A549 (cell line): Measurements from ENCODE around the gene UBP1. TPM values are rescaled to one million over a fixed set of nuclear protein-coding genes. Genes with fewer than 3 reads are reported as not detected.
A peak's percentile ranks its signal among the peaks of the same experiment; 100 is the strongest.

Source experiments
- ATAC-seq, 2 experiments: fragments of 200-7000 bp in 1 of 2; fragments of >200 bp in 1 of 2; cut with Nextera tagmentation in 1 of 2; cut with Tn5 transposase in 1 of 2; 3 replicates each; pipeline versions ENCODE4 v1.8.0 to v1.9.1; 2018 to 2020; ENCODE audit warnings: mild to moderate bottlenecking in 1 of 2, moderate library complexity in 1 of 2
- CTCF ChIA-PET: fragments of 300-600 bp; sonication (Branson Sonifier 250); formaldehyde crosslinking; extraction: SDS; loops from one replicate; lab custom pipeline; 2021; ENCODE audit warnings: antibody characterized with exemption, inconsistent platforms; lab: Yijun Ruan, JAX
- POLR2A ChIA-PET: fragments of 350-600 bp; formaldehyde crosslinking; extraction: SDS; loops from one replicate; lab custom pipeline; 2021; ENCODE audit warnings: antibody characterized with exemption, inconsistent platforms; lab: Yijun Ruan, JAX
- DNase-seq, 2 experiments: peaks; one replicate each; pipeline versions ENCODE4 v3.0.0 to v3.0.0-alpha.2; 2011 to 2016; ENCODE audit warnings: low read depth in 1 of 2, low spot score in 1 of 2
- FAIRE-seq: peaks from 2 replicates; lab custom pipeline; 2011; peaks lifted over from hg19 to GRCh38; lab: Jason Lieb, UNC
- H3K27ac ChIP-seq, 2 experiments: fragments of >200 bp; sonication (Bioruptor Twin); formaldehyde crosslinking; 3 replicates each; pipeline ENCODE4 v1.5.1; 2016 to 2017
- H3K4me1 ChIP-seq: fragments of >200 bp; sonication (Bioruptor Twin); formaldehyde crosslinking; 3 replicates; pipeline ENCODE4 v1.6.1; 2016
- H3K4me2 ChIP-seq: fragments of >200 bp; sonication (Bioruptor Twin); formaldehyde crosslinking; 3 replicates; pipeline ENCODE4 v1.6.1; 2016
- H3K4me3 ChIP-seq: fragments of >200 bp; sonication (Bioruptor Twin); formaldehyde crosslinking; 3 replicates; pipeline ENCODE4 v1.5.1; 2016
- H3K9me3 ChIP-seq: fragments of >200 bp; sonication (Bioruptor Twin); formaldehyde crosslinking; 3 replicates; pipeline ENCODE4 v1.6.1; 2016
- BCL3 ChIP-seq: fragments of >200 bp; sonication (Bioruptor Twin); formaldehyde crosslinking; IDR thresholded peaks from 3 replicates; pipeline ENCODE4 v1.6.1; 2016
- BHLHE40 ChIP-seq: IDR thresholded peaks from 2 replicates; pipeline ENCODE4 v1.6.1; 2012; ENCODE audit warnings: low read depth, low read length, inconsistent platforms
- CBX2 ChIP-seq: fragments of 200-600 bp; sonication (generic); IDR thresholded peaks from 2 replicates; pipeline ENCODE4 v1.6.1; 2016; ENCODE audit warnings: low read depth, mild to moderate bottlenecking, borderline replicate concordance
- CBX8 ChIP-seq: fragments of 200-600 bp; sonication (generic); IDR thresholded peaks from 2 replicates; pipeline ENCODE4 v1.6.1; 2016
- CEBPB ChIP-seq, 2 experiments: fragments of >200 bp in 1 of 2; sonication (Bioruptor Twin) in 1 of 2; formaldehyde crosslinking in 1 of 2; IDR thresholded peaks; 2 replicates each; pipeline ENCODE4 v1.6.1; 2012 to 2016
- CHD2 ChIP-seq: fragments of 150-350 bp; IDR thresholded peaks from 2 replicates; pipeline ENCODE4 v1.6.1; 2014; ENCODE audit warnings: low read length; ENCODE audit not compliant: partially characterized antibody
- EP300 ChIP-seq, 2 experiments: fragments of >200 bp; sonication (Bioruptor Twin); formaldehyde crosslinking; IDR thresholded peaks; 2 replicates in 1 of 2; 3 replicates in 1 of 2; pipeline ENCODE4 v1.6.1; 2016 to 2017
- ESRRA ChIP-seq: fragments of 150-350 bp; IDR thresholded peaks from 2 replicates; pipeline ENCODE4 v1.6.1; 2014; ENCODE audit warnings: mild to moderate bottlenecking, low read length, borderline replicate concordance
- FOSB ChIP-seq: fragments of 250-450 bp; sonication (Bioruptor Pico); IDR thresholded peaks from 2 replicates; pipeline ENCODE4 v1.5.0; 2020; ENCODE audit warnings: mild to moderate bottlenecking, moderate library complexity
- FOSL2 ChIP-seq, 2 experiments: fragments of 450-650 bp in 1 of 2; fragments of >200 bp in 1 of 2; sonication (Bioruptor Twin) in 1 of 2; formaldehyde crosslinking; IDR thresholded peaks; 2 replicates each; pipeline versions ENCODE4 v1.5.0 to v1.6.1; 2016 to 2020; ENCODE audit warnings: mild to moderate bottlenecking in 1 of 2, moderate library complexity in 1 of 2
- FOXS1 ChIP-seq: fragments of 250-450 bp; sonication (Bioruptor Pico); IDR thresholded peaks from 2 replicates; pipeline ENCODE4 v1.5.0; 2020; ENCODE audit warnings: mild to moderate bottlenecking, moderate library complexity
- HDAC2 ChIP-seq: fragments of 200-600 bp; sonication (generic); IDR thresholded peaks from 2 replicates; pipeline ENCODE4 v1.6.1; 2016
- HOXB13 ChIP-seq: fragments of 250-450 bp; sonication (Bioruptor Pico); IDR thresholded peaks from 2 replicates; pipeline ENCODE4 v1.5.0; 2020; ENCODE audit warnings: low read depth, mild to moderate bottlenecking, moderate library complexity
- HOXB5 ChIP-seq: fragments of 250-450 bp; sonication (Bioruptor Pico); IDR thresholded peaks from 2 replicates; pipeline ENCODE4 v1.5.0; 2020; ENCODE audit warnings: mild to moderate bottlenecking, moderate library complexity
- JUN ChIP-seq, 2 experiments: fragments of >200 bp; sonication (Bioruptor Twin); formaldehyde crosslinking; IDR thresholded peaks; 2 replicates in 1 of 2; 3 replicates in 1 of 2; pipeline ENCODE4 v1.6.1; 2016 to 2017
- KDM5A ChIP-seq: fragments of 200-600 bp; sonication (generic); IDR thresholded peaks from 2 replicates; pipeline ENCODE4 v1.6.1; 2016; ENCODE audit warnings: antibody characterized with exemption, mild to moderate bottlenecking
- MAFK ChIP-seq: fragments of 450-650 bp; IDR thresholded peaks from 2 replicates; pipeline ENCODE4 v1.6.1; 2014; ENCODE audit not compliant: partially characterized antibody
- NR3C1 ChIP-seq: fragments of >200 bp; sonication (Bioruptor Twin); formaldehyde crosslinking; IDR thresholded peaks from 3 replicates; pipeline ENCODE4 v1.6.1; 2017
- POLR2A ChIP-seq: IDR thresholded peaks from 2 replicates; pipeline ENCODE4 v1.6.1; 2012; ENCODE audit warnings: mild to moderate bottlenecking, low read length
- RARB ChIP-seq: fragments of 250-450 bp; sonication (Bioruptor Pico); IDR thresholded peaks from 2 replicates; pipeline ENCODE4 v1.8.0; 2021; ENCODE audit warnings: mild to moderate bottlenecking, moderate library complexity
- RFX5 ChIP-seq: fragments of 450-650 bp; IDR thresholded peaks from 2 replicates; pipeline ENCODE4 v1.7.1; 2014; ENCODE audit warnings: antibody characterized with exemption, mild to moderate bottlenecking, moderate library complexity
- RNF2 ChIP-seq: fragments of 200-600 bp; sonication (generic); IDR thresholded peaks from 2 replicates; pipeline ENCODE4 v1.6.1; 2016; ENCODE audit warnings: low read depth, mild to moderate bottlenecking, antibody characterized with exemption, moderate library complexity, borderline replicate concordance
- SMC3 ChIP-seq: fragments of >200 bp; sonication (Bioruptor Twin); formaldehyde crosslinking; IDR thresholded peaks from 3 replicates; pipeline ENCODE4 v1.6.1; 2018; ENCODE audit warnings: inconsistent platforms
- SREBF2 ChIP-seq: fragments of 450-650 bp; IDR thresholded peaks from 2 replicates; pipeline ENCODE4 v1.6.1; 2014; ENCODE audit warnings: mild to moderate bottlenecking, moderate library complexity
- TFCP2L1 ChIP-seq: fragments of 250-450 bp; sonication (Bioruptor Pico); IDR thresholded peaks from 2 replicates; pipeline ENCODE4 v1.5.0; 2021; ENCODE audit warnings: mild to moderate bottlenecking
- ZC3H11A ChIP-seq: fragments of 450-650 bp; IDR thresholded peaks from 2 replicates; pipeline ENCODE4 v1.6.1; 2014; ENCODE audit warnings: antibody characterized with exemption, mild to moderate bottlenecking
- WGBS: methylation state at CpG from one replicate; pipeline ENCODE4 v1.1.6; 2017; ENCODE audit errors: missing lambda C conversion rate; 5-methylcytosine and 5-hydroxymethylcytosine counted together
- polyA plus RNA-seq, 4 experiments: library from polyadenylated mRNA; depleted of rRNA in 3 of 4; stranded (reverse); fragments of >200 nt; fragmentation: RNase III in 1 of 4; extraction: RNeasy Plus Mini Kit Qiagen cat#74134 plus additional on column Dnase treatment in 1 of 4; gene quantifications; 2 replicates in 3 of 4; 3 replicates in 1 of 4; pipeline ENCODE4 v1.2.3, GENCODE V29; 2011 to 2017
- TF ChIP-seq, protein P1 (sequence below): fragments of 450-650 bp; IDR thresholded peaks from 2 replicates; pipeline ENCODE4 v1.6.1; 2014; ENCODE audit warnings: antibody characterized with exemption
- TF ChIP-seq, protein P2 (sequence below): fragments of 150-350 bp; IDR thresholded peaks from 2 replicates; pipeline ENCODE4 v1.6.1; 2014; ENCODE audit warnings: low read depth, mild to moderate bottlenecking, low read length

The UBP1 gene
- polyA plus RNA-seq, 2 of the 4 experiments (the other 2 are of a cell fraction) = 48.6 to 92.5 TPM

GRCh38 chr3:33402936-33403335 lies 37.3 kb downstream of the UBP1 start:
- ATAC-seq (no peak), FAIRE-seq (no peak), DNase-seq (no peak)
- 92% methylated on average over 3 of the region's 3 CpGs for WGBS
- H3K4me1 ChIP-seq = no peaks in the 10 kb centered on the region
- no peak overlapping the region for H3K27ac ChIP-seq
- peak; percentile 90 for TF ChIP-seq MAFK
- no peak for TF ChIP-seq FOXS1 (CRISPR knock-in tag)
- no peak overlapping the region for H3K4me3 ChIP-seq
- ChIA-PET CTCF (interaction anchor here (0.9 to 1.2 kb wide), 3 partner anchors 30 to 384 kb away, joined by 3 to 4 read pairs (median 3); no protein-coding TSS in a partner anchor), POLR2A (no interaction called here)
- no peaks in the 10 kb centered on the region for H3K9me3 ChIP-seq
- H3K4me2 ChIP-seq = no peak overlapping the region

DNA sequence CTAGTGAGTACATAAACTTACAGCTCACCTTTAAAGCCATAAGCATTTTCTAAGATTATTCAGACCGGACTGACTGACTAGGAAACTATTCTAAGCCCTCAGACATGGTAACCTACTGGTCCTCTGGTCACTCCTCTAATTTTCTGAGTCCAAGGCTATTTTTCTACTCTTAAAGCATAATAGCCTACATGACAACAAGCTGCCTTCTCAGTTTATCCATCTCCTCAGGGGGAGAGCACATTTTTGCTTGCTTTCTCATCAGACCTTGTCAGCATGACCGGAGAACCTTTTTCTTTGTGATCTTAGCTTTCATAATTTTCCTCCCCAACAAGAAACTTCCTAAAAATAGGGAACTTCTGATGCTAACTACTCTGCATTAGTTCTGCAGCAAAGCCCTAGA lies 38.4 kb downstream of the UBP1 start:
- 91% methylated on average over 2 of the region's 2 CpGs for WGBS
- DNase-seq = no peak
- FAIRE-seq = no peak
- H3K27ac ChIP-seq = no peak overlapping the region
- no peak overlapping the region for H3K4me2 ChIP-seq
- no peak overlapping the region for H3K4me3 ChIP-seq
- no peak for TF ChIP-seq CEBPB (IDR thresholded peaks at IDR 0.05)
- no peak for TF ChIP-seq RFX5
- TF ChIP-seq HDAC2 = no peak
- no peak for TF ChIP-seq HOXB13
- TF ChIP-seq CHD2 = no peak
- TF ChIP-seq TFCP2L1 (CRISPR knock-in tag) = no peak
- TF ChIP-seq, protein P1, sequence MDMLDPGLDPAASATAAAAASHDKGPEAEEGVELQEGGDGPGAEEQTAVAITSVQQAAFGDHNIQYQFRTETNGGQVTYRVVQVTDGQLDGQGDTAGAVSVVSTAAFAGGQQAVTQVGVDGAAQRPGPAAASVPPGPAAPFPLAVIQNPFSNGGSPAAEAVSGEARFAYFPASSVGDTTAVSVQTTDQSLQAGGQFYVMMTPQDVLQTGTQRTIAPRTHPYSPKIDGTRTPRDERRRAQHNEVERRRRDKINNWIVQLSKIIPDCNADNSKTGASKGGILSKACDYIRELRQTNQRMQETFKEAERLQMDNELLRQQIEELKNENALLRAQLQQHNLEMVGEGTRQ = no peak
- no peak for TF ChIP-seq HOXB5
- no peak for TF ChIP-seq FOSB (CRISPR knock-in tag)
- no peak for TF ChIP-seq MAFK
- no peak for TF ChIP-seq SREBF2
- no peak for TF ChIP-seq NR3C1
- TF ChIP-seq FOSL2 (IDR thresholded peaks at IDR 0.05) = no peak
- no peak for TF ChIP-seq FOSL2 (CRISPR knock-in tag; IDR thresholded peaks at IDR 0.05)
- TF ChIP-seq, protein P2, sequence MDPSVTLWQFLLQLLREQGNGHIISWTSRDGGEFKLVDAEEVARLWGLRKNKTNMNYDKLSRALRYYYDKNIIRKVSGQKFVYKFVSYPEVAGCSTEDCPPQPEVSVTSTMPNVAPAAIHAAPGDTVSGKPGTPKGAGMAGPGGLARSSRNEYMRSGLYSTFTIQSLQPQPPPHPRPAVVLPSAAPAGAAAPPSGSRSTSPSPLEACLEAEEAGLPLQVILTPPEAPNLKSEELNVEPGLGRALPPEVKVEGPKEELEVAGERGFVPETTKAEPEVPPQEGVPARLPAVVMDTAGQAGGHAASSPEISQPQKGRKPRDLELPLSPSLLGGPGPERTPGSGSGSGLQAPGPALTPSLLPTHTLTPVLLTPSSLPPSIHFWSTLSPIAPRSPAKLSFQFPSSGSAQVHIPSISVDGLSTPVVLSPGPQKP = no peak
- no peak for TF ChIP-seq KDM5A
- TF ChIP-seq BCL3 = no peak
- TF ChIP-seq CBX8 = no peak
- TF ChIP-seq ZC3H11A = no peak
- no peak for TF ChIP-seq EP300 (IDR thresholded peaks at IDR 0.05)
- no peak for TF ChIP-seq BHLHE40
- TF ChIP-seq, all 56 proteins: peak for 0
- Histone ChIP-seq H3K9me3 (no peaks in the 10 kb centered on the region), H3K4me1 (no peaks in the 10 kb centered on the region)
- ChIA-PET POLR2A (interaction anchor here (1.5 kb wide), 1 partner anchor 39 kb away, joined by 5 read pairs; no protein-coding TSS in a partner anchor), CTCF (interaction anchor here (0.8 to 2.1 kb wide), 5 partner anchors 28 to 386 kb away, joined by 3 to 8 read pairs (median 5); no protein-coding TSS in a partner anchor)
- ATAC-seq = no peak

DNA sequence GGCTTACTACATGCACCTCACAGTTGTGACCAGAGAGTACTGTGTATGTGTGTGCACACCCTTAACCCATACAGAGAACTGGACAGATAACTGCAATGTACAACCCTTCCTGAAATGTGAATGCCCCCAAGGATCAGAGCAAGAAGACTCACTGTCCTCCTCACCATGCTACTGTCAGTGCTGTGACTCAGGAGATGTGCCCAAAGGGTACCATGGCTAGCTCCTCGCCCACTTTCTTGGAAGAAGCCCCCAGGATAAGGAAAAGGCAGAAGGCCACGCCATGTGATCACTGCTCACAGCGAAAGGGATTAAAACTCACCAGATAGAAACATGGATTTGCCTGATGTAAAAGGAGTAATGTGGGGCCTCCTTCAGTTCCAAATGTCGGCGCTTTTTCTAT lies 41.8 kb downstream of the UBP1 start:
- ChIA-PET CTCF (interaction anchor here (1.7 kb wide), 1 partner anchor 26 kb away, joined by 6 read pairs; no protein-coding TSS in a partner anchor), POLR2A (no interaction called here)
- WGBS = 90% methylated on average over 5 of the region's 5 CpGs
- FAIRE-seq = no peak
- no peaks in the 10 kb centered on the region for H3K9me3 ChIP-seq
- DNase-seq = no peak
- TF ChIP-seq SMC3 (no peak), JUN (IDR thresholded peaks at IDR 0.05) (no peak), FOSL2 (IDR thresholded peaks at IDR 0.05) (no peak), FOSL2 (CRISPR knock-in tag; IDR thresholded peaks at IDR 0.05) (no peak), FOSB (CRISPR knock-in tag) (no peak), CEBPB (IDR thresholded peaks at IDR 0.05) (no peak), RARB (CRISPR knock-in tag) (no peak), RNF2 (no peak), ESRRA (no peak), CBX8 (no peak), CBX2 (no peak), POLR2A (no peak)
- TF ChIP-seq, protein P1 = no peak
- H3K4me1 ChIP-seq = peaks cover 14% of the 10 kb centered on the region
- no peak for ATAC-seq
- H3K4me2 ChIP-seq = no peak overlapping the region
- no peak overlapping the region for H3K4me3 ChIP-seq
- H3K27ac ChIP-seq = no peak overlapping the region
